NOMO-1 treated with DMSO at 0.1 percent for 48 hours (cell line): ENCODE results near the gene ZNF282.
A peak's percentile ranks its signal among the peaks of the same experiment; 100 is the strongest.
"Not testable (repeated sequence)": the region's sequence is repeated elsewhere in the genome, so short reads cannot be mapped to it uniquely, and the experiment has no call there.

Experiments used
- DNase-seq: peaks from one replicate; lab custom pipeline; 2025; ENCODE audit not compliant: unreplicated experiment; lab: John Stamatoyannopoulos, UW

ZNF282 gene

DNA sequence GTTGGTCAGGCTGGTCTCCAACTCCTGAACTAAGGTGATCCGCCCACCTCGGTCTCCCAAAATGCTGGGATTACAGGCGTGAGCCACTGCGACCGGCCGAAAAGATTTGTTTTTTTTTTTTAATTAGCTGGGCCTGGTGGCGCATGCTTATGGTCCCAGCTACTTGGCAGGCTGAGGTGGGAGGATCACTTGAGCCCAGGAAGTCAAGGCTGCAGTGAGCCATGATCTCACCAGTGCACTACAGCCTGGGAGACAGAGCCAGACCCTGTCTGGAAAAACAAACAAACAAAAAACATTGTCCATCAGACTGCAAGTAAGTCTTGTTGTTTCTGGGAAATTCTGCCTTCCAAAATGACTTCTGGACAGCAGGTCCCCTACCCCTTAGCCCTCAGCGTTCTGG, 27.8 kb downstream of the ZNF282 start:
- no peak for DNase-seq

DNA sequence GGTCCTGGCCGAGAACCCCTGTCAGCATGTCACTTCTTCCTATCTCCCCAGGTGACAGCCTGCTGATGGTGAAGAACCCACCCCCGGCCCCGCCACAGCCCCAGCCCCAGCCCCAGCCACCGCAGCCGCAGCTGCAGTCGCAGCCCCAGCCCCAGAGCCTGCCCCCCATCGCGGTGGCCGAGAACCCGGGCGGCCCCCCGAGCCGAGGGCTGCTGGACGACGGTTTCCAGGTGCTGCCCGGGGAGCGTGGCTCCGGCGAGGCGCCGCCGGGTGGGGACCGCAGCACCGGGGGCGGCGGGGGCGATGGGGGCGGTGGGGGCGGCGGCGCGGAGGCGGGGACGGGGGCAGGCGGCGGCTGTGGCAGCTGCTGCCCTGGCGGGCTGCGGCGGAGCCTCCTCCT, 28.4 kb downstream of the ZNF282 start:
- no peak for DNase-seq

DNA sequence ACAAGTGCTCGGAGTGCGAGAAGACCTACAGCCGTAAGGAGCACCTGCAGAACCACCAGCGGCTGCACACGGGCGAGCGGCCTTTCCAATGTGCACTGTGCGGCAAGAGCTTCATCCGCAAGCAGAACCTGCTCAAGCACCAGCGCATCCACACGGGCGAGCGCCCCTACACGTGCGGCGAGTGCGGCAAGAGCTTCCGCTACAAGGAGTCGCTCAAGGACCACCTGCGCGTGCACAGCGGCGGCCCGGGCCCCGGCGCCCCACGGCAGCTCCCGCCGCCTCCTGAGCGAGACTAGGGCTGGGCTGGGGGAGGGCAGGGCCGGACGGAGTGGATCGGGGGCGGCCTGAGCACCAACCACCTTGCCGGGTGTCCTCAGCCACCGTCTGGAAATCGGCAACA, 29.0 kb downstream of the ZNF282 start:
- DNase-seq: no peak

DNA sequence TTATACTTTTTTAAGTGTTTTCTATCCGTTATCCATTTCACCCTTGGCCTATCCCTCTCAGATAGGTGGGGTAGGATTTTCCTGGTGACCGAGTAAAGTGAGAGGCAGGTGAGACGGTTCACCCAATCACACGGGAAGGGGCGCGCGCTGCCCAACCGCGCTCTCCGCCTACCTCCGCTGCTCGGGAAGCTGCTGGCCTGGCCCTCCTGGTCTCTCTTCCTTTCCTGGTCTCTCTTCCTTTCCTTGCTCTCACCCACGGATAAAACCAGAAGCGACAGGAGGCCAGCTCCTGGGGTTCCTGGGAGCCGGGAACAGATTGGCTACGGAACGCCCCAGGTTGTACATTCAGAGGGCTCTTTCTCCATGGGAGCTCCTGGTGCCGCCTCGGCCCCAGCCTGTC, 29.8 kb downstream of the ZNF282 start:
- DNase-seq: no peak

DNA sequence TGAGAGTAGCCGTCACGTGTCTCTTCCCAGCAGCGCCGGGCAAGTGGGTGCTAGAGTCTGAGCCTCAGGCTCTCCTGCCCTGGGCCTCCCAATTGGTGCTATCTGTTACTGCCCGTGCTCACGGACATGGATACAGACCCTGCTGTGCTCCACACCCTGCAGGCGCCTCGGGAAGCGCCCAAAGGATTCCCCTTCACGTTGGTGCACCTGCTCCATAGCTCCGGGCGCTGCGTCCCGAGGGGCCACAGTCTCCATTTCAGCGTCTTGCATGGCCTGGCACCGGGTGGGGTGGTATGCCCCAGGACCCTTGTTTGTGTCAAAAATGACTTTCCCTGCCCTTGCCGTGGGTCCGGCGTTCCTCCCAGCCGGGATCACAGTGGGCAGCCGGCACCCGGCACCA, 30.3 kb downstream of the ZNF282 start:
- DNase-seq: no peak

- DNase-seq: not testable (repeated sequence)
Measured at GRCh38 chr7:149226366-149226765, 31.0 kb downstream of the ZNF282 start.

- no peak for DNase-seq
Measured at GRCh38 chr7:149226840-149227494, 31.6 kb downstream of the ZNF282 start.

- no peak for DNase-seq
Measured at GRCh38 chr7:149228831-149229471, 33.6 kb downstream of the ZNF282 start.

DNA sequence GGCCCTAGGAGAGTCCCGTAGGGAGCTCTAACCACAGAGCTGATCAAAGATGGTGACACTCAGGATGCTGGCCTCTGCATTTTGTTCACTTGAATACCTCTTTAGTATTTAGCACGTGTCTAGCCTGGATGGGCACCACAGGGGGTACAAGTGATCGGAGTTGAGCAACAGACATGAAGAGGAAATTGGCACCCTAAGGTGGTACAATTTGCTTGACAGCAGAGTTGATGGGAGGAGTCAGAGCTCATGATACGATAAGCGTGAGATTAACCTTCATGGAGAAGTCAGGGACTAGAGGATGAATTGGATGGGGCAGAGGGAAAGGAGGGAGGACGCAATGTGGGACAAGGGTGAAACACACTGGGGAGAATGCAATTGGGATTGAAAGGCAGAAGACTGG, 34.2 kb downstream of the ZNF282 start:
- no peak for DNase-seq

- DNase-seq: no peak
Measured at GRCh38 chr7:149232362-149232761, 37.0 kb downstream of the ZNF282 start.

DNA sequence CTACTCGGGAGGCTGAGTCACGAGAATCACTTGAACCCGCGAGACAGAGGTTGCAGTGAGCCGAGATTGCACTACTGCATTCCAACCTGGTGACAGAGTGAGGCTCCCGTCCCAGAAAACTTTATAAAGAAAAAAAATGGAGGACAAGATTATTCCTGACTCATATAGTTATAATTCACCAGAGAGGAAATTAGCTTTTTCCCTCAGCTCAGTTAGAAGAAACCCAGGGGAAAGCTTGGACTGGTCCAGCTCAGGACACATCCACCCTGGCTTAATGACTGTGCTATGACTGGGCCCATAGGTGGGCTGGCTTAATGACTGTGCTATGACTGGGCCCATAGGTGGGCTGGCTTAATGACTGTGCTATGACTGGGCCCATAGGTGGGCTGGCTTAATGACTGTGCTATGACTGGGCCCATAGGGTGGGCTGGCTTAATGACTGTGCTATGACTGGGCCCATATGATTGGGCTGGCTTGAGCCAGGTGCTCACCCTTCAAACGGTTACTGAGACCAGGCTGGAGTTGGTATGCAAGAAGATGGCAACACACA, 38.4 kb downstream of the ZNF282 start:
- DNase-seq: not testable (repeated sequence)

GRCh38 chr7:149237502-149237901, 42.2 kb downstream of the ZNF282 start:
- no peak for DNase-seq

DNA sequence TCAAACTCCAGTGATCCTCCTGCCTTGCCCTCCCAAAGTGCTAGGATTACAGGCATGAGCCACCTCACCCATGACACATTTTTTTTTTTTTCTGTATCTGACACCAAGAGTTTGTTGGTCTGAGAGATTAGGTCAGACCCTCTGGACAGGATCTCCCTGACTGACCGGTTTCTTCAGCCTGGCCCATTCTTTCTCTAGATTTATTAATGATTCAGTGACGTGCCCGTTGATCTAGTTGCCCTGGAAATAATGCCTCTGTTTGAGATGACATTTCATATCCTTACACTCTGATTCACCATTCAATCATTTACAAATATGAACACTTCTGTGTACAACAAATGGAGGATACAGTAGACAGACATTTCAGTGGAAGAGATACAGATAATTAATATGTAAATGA, 42.7 kb downstream of the ZNF282 start:
- no peak for DNase-seq

- DNase-seq: peak; percentile 72
Measured at GRCh38 chr7:149239345-149240143, 44.2 kb downstream of the ZNF282 start, which contains the start of gene ZNF212. Gene ZNF212, plus strand, starts transcription at chr7:149239651. Its CDS starts 128 bp downstream, at chr7:149239779.

- no peak for DNase-seq
Measured at GRCh38 chr7:149240637-149241036, 45.3 kb downstream of the ZNF282 start.

GRCh38 chr7:149241696-149242095, 46.4 kb downstream of the ZNF282 start:
- DNase-seq: no peak

DNA sequence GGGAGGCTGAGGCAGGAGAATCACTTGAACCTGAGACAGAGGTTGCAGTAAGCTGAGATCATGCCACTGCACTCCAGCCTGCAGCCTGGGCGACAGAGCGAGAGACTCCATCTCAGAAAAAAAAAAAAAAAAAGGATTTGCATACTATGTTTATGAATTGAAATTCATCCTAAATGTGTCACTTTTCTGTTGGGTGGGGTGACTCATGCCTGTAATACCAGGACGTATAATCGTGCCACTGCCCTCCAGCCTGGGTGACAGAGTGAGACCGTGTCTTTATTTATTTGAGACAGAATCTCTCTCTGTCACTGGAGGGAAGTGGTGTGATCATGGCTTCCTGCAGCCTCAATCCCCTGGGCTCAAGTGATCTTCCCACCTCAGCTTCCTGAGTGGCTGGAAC, 49.9 kb downstream of the ZNF282 start:
- DNase-seq: no peak

GRCh38 chr7:149245744-149246143, 50.4 kb downstream of the ZNF282 start:
- DNase-seq: no peak

DNA sequence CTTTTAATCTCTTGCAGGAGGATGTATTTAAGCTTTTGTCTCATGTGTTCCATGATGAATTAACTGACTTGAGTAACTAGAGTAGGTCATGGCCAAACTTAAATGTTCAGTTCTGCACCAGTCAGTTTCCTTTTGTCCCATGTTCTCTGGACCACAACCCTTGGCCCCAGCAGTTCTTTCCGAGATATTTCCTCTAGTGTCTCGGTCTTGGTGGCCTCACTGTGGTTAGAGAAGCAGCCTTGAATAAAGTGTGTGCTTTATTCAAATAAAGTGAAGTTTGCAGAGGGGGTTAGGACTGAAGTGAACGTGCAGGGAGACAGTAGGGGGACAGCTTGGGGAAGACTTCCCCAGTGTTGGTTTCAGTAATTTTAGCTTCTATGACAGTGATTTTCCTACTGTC, 53.4 kb downstream of the ZNF282 start:
- no peak for DNase-seq

DNA sequence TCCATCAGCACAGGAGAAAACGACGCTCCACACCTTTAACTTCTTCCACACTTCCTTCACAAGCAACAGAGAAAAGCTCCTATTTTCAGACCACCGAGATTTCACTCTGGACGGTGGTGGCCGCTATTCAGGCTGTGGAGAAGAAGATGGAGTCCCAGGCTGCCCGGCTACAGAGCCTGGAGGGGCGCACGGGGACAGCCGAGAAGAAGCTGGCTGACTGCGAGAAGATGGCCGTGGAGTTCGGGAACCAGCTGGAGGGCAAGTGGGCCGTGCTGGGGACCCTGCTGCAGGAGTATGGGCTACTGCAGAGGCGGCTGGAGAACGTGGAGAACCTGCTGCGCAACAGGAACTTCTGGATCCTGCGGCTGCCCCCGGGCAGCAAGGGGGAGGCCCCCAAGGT, 54.8 kb downstream of the ZNF282 start:
- not testable (repeated sequence) for DNase-seq

DNA sequence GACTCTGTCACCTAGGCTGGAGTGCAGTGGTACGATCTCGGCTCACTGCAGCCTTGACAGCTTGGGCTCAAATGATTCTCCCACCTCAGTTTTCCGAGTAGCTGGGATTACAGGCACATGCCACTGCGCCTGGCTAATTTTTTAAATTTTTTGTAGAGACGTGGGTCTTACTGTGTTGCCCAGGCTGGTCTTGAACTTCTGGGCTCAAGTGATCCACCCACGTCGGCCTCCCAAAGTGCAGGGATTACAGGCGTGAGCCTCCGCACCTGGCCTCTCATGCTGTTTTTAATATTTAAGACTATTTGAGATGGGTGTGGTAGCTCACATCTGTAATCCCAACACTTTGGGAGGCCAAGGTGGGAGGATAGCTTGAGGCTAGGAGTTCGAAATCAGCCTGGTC, 56.2 kb downstream of the ZNF282 start:
- DNase-seq: not testable (repeated sequence)

GRCh38 chr7:149252378-149252777, 57.0 kb downstream of the ZNF282 start:
- DNase-seq: no peak
